Measurements from ENCODE around the gene FAH. TPM values are rescaled to one million over a fixed set of nuclear protein-coding genes. Genes with fewer than 3 reads are reported as not detected.

FAH gene
- total RNA-seq, 1 experiment from 2014 or later = 38.0 TPM

- ChIA-PET POLR2A (no interaction called here), CTCF (interaction anchor here (0.6 kb wide), 1 partner anchor 180 kb away, joined by 3 read pairs; no protein-coding TSS in a partner anchor)
- in situ Hi-C loops (cut with HindIII; ENCODE audit: low pct_unique_long_range_greater_than_20kb, low sequenced_read_pairs) = no loop called here
- no peak for TF ChIP-seq SIN3A (IDR thresholded peaks at IDR 0.05; ENCODE audit: borderline replicate concordance, insufficient read depth, low read depth, low read length)
- Histone ChIP-seq H3K27me3 (ENCODE audit: control insufficient read depth, insufficient read depth, low read length) (no peaks in the 10 kb centered on the region), H3K9me3 (ENCODE audit: control insufficient read depth, insufficient read depth, low read depth, low read length) (no peaks in the 10 kb centered on the region), H3K4me1 (ENCODE audit: control insufficient read depth, insufficient read depth, low read length) (peaks cover 11% of the 10 kb centered on the region), H3K27ac (ENCODE audit: low read length) (no peak overlapping the region), H3K4me3 (ENCODE audit: low read depth in 2 of 2, low read length in 2 of 2) (no peak overlapping the region), H3K36me3 (ENCODE audit: control insufficient read depth, insufficient read depth, low read length) (no peaks in the 10 kb centered on the region)
- BruUV-seq (replicated peaks) = no TSS peak
- intact Hi-C loops (cut with micrococcal nuclease; ENCODE audit: unreplicated experiment) = loop anchor here (5.0 to 10.0 kb wide), 3 partner anchors 112 to 277 kb away; partner anchors contain the start of gene MTHFS
- no peak for ATAC-seq
- DNase-seq (ENCODE audit: low read depth, low spot score) = no peak
Observed at GRCh38 chr15:80174017-80174746, 21.4 kb downstream of the FAH start.

GRCh38 chr15:80175436-80175835, 22.6 kb downstream of the FAH start:
- DNase-seq (ENCODE audit: low read depth, low spot score) = no peak
- no peak for TF ChIP-seq REST (IDR thresholded peaks at IDR 0.05; ENCODE audit: insufficient read depth in 1 of 2, low read depth in 2 of 2, low read length in 1 of 2)
- TF ChIP-seq CTCF (IDR thresholded peaks at IDR 0.05) = no peak
- no peak for TF ChIP-seq TCF7L2 (IDR thresholded peaks at IDR 0.05; ENCODE audit: low read depth, low read length)
- CTCF ChIA-PET = no interaction called here
- no peak for ATAC-seq
- H3K27me3 ChIP-seq (ENCODE audit: control insufficient read depth, insufficient read depth, low read length) = no peaks in the 10 kb centered on the region
- H3K27ac ChIP-seq (ENCODE audit: low read length) = no peak overlapping the region
- no peaks in the 10 kb centered on the region for H3K9me3 ChIP-seq (ENCODE audit: control insufficient read depth, insufficient read depth, low read depth, low read length)
- no peaks in the 10 kb centered on the region; the same call in 1 of the 2 replicates for H3K36me3 ChIP-seq (ENCODE audit: control insufficient read depth, insufficient read depth, low read length)
- no TSS peak for BruUV-seq (replicated peaks)
- peaks cover 16% of the 10 kb centered on the region for H3K4me1 ChIP-seq (ENCODE audit: control insufficient read depth, insufficient read depth, low read length)
- H3K4me3 ChIP-seq (ENCODE audit: low read depth in 2 of 2, low read length in 2 of 2) = no peak overlapping the region
- intact Hi-C loops (cut with micrococcal nuclease; ENCODE audit: unreplicated experiment) = loop anchor here (10.0 kb wide), 1 partner anchor 181 kb away; no protein-coding TSS in a partner anchor
- in situ Hi-C loops (cut with HindIII; ENCODE audit: low pct_unique_long_range_greater_than_20kb, low sequenced_read_pairs) = no loop called here
- POLR2A ChIA-PET = interaction anchor here (0.6 kb wide), 1 partner anchor 576 kb away, joined by 3 read pairs; no protein-coding TSS in a partner anchor

GRCh38 chr15:80176443-80176842, 23.6 kb downstream of the FAH start:
- Histone ChIP-seq H3K9me3 (ENCODE audit: control insufficient read depth, insufficient read depth, low read depth, low read length) (no peaks in the 10 kb centered on the region), H3K4me1 (ENCODE audit: control insufficient read depth, insufficient read depth, low read length) (peaks cover 16% of the 10 kb centered on the region), H3K27me3 (ENCODE audit: control insufficient read depth, insufficient read depth, low read length) (no peaks in the 10 kb centered on the region), H3K36me3 (ENCODE audit: control insufficient read depth, insufficient read depth, low read length) (no peaks in the 10 kb centered on the region; the same call in 1 of the 2 replicates), H3K27ac (ENCODE audit: low read length) (no peak overlapping the region), H3K4me3 (ENCODE audit: low read depth in 2 of 2, low read length in 2 of 2) (no peak overlapping the region)
- POLR2A ChIA-PET = no interaction called here
- ATAC-seq (no peak), DNase-seq (ENCODE audit: low read depth, low spot score) (no peak)
- TF ChIP-seq TCF7L2 (IDR thresholded peaks at IDR 0.05; ENCODE audit: low read depth, low read length) (no peak), POLR2AphosphoS5 (IDR thresholded peaks at IDR 0.05; ENCODE audit: low read depth, low read length) (no peak), SIN3A (IDR thresholded peaks at IDR 0.05; ENCODE audit: borderline replicate concordance, insufficient read depth, low read depth, low read length) (no peak), CTCF (IDR thresholded peaks at IDR 0.05) (no peak), REST (IDR thresholded peaks at IDR 0.05; ENCODE audit: insufficient read depth in 1 of 2, low read depth in 2 of 2, low read length in 1 of 2) (no peak)
- in situ Hi-C loops (cut with HindIII; ENCODE audit: low pct_unique_long_range_greater_than_20kb, low sequenced_read_pairs) (no loop called here), intact Hi-C loops (cut with micrococcal nuclease; ENCODE audit: unreplicated experiment) (loop anchor here (10.0 kb wide), 1 partner anchor 182 kb away; no protein-coding TSS in a partner anchor)
- CTCF ChIA-PET = interaction anchor here (0.6 kb wide), 1 partner anchor 167 kb away, joined by 3 read pairs; no protein-coding TSS in a partner anchor
- BruUV-seq (replicated peaks) = no TSS peak
